RCC 7860 (cell line): Measurements from ENCODE around the gene SEMA4D.

Source experiments
- DNase-seq: peaks from one replicate; pipeline ENCODE4 v3.0.0-alpha.2; 2015; ENCODE audit warnings: low spot score
- FAIRE-seq: peaks from 2 replicates; lab custom pipeline; 2012; peaks lifted over from hg19 to GRCh38; lab: Jason Lieb, UNC

The SEMA4D gene

GRCh38 chr9:89502671-89503070 lies 4.8 kb upstream of the SEMA4D start:
- FAIRE-seq: no peak
- DNase-seq: no peak

GRCh38 chr9:89502038-89502601 lies 4.2 kb upstream of the SEMA4D start:
- no peak for DNase-seq
- FAIRE-seq: no peak

- FAIRE-seq (no peak), DNase-seq (no peak)
Measured at GRCh38 chr9:89501311-89501898, 3.5 kb upstream of the SEMA4D start.

GRCh38 chr9:89500008-89500407 lies 2.1 kb upstream of the SEMA4D start:
- no peak for DNase-seq
- FAIRE-seq: no peak

GRCh38 chr9:89498852-89499480 lies 1.1 kb upstream of the SEMA4D start:
- FAIRE-seq: no peak
- DNase-seq: no peak

- no peak for FAIRE-seq
- DNase-seq: no peak
Measured at GRCh38 chr9:89497257-89497963, 503 bp downstream of the SEMA4D start.

- DNase-seq (no peak), FAIRE-seq (no peak)
Measured at GRCh38 chr9:89496645-89497256, 1.2 kb downstream of the SEMA4D start.

GRCh38 chr9:89495824-89496560 lies 1.9 kb downstream of the SEMA4D start:
- no peak for DNase-seq
- no peak for FAIRE-seq

GRCh38 chr9:89494199-89494598 lies 3.7 kb downstream of the SEMA4D start:
- DNase-seq (no peak), FAIRE-seq (no peak)

GRCh38 chr9:89493671-89494070 lies 4.2 kb downstream of the SEMA4D start:
- FAIRE-seq (no peak), DNase-seq (no peak)

- no peak for DNase-seq
- FAIRE-seq: no peak
Measured at GRCh38 chr9:89493181-89493580, 4.7 kb downstream of the SEMA4D start.

- FAIRE-seq (no peak), DNase-seq (no peak)
Measured at GRCh38 chr9:89492586-89492985, 5.3 kb downstream of the SEMA4D start.

GRCh38 chr9:89491694-89492093 lies 6.2 kb downstream of the SEMA4D start:
- FAIRE-seq (no peak), DNase-seq (no peak)

- no peak for DNase-seq
- no peak for FAIRE-seq
Measured at GRCh38 chr9:89489548-89490530, 8.1 kb downstream of the SEMA4D start.

- DNase-seq: no peak
- FAIRE-seq: no peak
Measured at GRCh38 chr9:89488936-89489335, 9.0 kb downstream of the SEMA4D start.

- FAIRE-seq: no peak
- DNase-seq: no peak
Measured at GRCh38 chr9:89488131-89488530, 9.8 kb downstream of the SEMA4D start.

GRCh38 chr9:89486681-89487080 lies 11.2 kb downstream of the SEMA4D start:
- DNase-seq (no peak), FAIRE-seq (no peak)

GRCh38 chr9:89484475-89485404 lies 13.2 kb downstream of the SEMA4D start:
- DNase-seq (peak; percentile 51), FAIRE-seq (peak; percentile 66)
